ENCODE measurements around the gene PAM16. TPM values are rescaled to one million over a fixed set of nuclear protein-coding genes. Genes with fewer than 3 reads are reported as not detected.

PAM16 gene
- total and polyA plus RNA-seq, 4 donors = 14.0 to 70.5 (median 29.6) TPM

DNA sequence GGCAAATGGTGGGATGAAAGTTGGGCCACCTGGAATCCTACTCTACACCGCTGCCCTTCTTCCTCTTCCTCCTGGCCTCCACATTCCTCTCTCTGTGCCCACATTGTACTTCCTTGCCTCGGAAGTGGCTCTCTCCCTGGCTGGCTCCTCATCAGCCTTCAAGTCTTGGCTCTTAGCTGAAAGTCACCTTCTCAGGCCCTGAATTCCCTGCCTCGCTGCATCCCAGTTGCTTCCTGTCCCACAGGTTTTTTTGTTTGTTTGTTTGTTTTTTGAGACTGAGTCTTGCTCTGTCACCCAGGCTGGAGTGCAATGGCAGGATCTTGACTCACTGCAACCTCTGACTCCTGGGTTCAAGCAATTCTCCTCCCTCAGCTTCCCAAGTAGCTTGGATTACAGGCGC lies 2.6 kb upstream of the PAM16 start (continued):
- TF ChIP-seq SP1 (IDR thresholded peaks at IDR 0.05) (no peak), YY1 (IDR thresholded peaks at IDR 0.05) (no peak)

GRCh38 chr16:4352843-4353242 lies 1.7 kb upstream of the PAM16 start:
- WGBS = 72% methylated on average over 5 of the region's 5 CpGs
- Histone ChIP-seq H3K4me1 (ENCODE audit: control insufficient read depth in 4 of 4, insufficient read depth in 4 of 4, low read length in 3 of 4) (peaks cover 6 to 25% (median 10%) of the 10 kb centered on the region in 4 donors), H3K4me3 (ENCODE audit: low read depth in 1 of 3, low read length in 3 of 3) (no peak overlapping the region), H3K36me3 (ENCODE audit: control insufficient read depth in 4 of 4, insufficient read depth in 3 of 4, low read depth in 1 of 4, low read length in 3 of 4) (no peaks in the 10 kb centered on the region), H3K27me3 (ENCODE audit: control insufficient read depth in 4 of 4, insufficient read depth in 4 of 4, low read length in 3 of 4) (no peaks in the 10 kb centered on the region), H3K9me3 (ENCODE audit: control insufficient read depth in 4 of 4, low read length in 3 of 4) (no peaks in the 10 kb centered on the region), H3K27ac (ENCODE audit: low read depth in 1 of 2, low read length in 2 of 2) (no peak overlapping the region), H3K9ac (ENCODE audit: low read depth in 1 of 2, low read length in 2 of 2) (no peak overlapping the region)
- no peak for TF ChIP-seq JUND (IDR thresholded peaks at IDR 0.05)
- TF ChIP-seq ATF3 (IDR thresholded peaks at IDR 0.05) = no peak
- TF ChIP-seq EGR1 (IDR thresholded peaks at IDR 0.05; ENCODE audit: low read depth in 2 of 2) = no peak
- TF ChIP-seq HNF4A (conservative IDR thresholded peaks at IDR 0.05) = peak; percentile 8 to 45
- TF ChIP-seq RXRA (IDR thresholded peaks at IDR 0.05) = peak in 1 of 2 donors; percentile 57
- TF ChIP-seq, protein P1, sequence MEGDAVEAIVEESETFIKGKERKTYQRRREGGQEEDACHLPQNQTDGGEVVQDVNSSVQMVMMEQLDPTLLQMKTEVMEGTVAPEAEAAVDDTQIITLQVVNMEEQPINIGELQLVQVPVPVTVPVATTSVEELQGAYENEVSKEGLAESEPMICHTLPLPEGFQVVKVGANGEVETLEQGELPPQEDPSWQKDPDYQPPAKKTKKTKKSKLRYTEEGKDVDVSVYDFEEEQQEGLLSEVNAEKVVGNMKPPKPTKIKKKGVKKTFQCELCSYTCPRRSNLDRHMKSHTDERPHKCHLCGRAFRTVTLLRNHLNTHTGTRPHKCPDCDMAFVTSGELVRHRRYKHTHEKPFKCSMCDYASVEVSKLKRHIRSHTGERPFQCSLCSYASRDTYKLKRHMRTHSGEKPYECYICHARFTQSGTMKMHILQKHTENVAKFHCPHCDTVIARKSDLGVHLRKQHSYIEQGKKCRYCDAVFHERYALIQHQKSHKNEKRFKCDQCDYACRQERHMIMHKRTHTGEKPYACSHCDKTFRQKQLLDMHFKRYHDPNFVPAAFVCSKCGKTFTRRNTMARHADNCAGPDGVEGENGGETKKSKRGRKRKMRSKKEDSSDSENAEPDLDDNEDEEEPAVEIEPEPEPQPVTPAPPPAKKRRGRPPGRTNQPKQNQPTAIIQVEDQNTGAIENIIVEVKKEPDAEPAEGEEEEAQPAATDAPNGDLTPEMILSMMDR (IDR thresholded peaks at IDR 0.05; ENCODE audit: low read depth, low read length, missing input control) = no peak
- DNase-seq (ENCODE audit: low spot score) = no peak

DNA sequence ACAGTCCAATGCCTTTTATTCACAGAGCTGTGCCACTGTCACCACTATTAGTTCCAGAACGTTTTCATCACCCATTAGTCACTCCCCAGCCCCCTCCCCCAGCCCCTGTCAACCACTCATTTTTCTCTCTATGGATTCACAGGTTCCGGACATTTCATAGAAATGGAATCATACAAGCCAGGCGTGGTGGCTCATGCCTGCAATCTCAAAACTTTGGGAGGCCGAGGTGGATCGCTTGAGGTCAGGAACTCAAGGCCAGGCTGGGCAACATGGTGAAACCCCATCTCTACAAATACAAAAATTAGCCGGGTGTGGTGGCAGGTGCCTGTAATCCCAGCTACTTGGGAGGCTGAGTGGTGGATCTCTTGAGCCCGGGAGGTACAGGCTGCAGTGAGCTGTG lies 759 bp upstream of the PAM16 start:
- H3K9ac ChIP-seq (ENCODE audit: low read depth in 1 of 2, low read length in 2 of 2) = no peak overlapping the region
- DNase-seq (ENCODE audit: low spot score) = no peak
- H3K4me3 ChIP-seq (ENCODE audit: low read depth in 1 of 3, low read length in 3 of 3) = no peak overlapping the region
- TF ChIP-seq ATF3 (IDR thresholded peaks at IDR 0.05) (no peak), MAX (IDR thresholded peaks at IDR 0.05) (no peak), GABPA (IDR thresholded peaks at IDR 0.05 in 1 of 2, conservative IDR thresholded peaks at IDR 0.05 in 1 of 2) (no peak), YY1 (IDR thresholded peaks at IDR 0.05) (no peak), RXRA (IDR thresholded peaks at IDR 0.05) (no peak), FOXA2 (IDR thresholded peaks at IDR 0.05) (no peak), REST (IDR thresholded peaks at IDR 0.05) (no peak), FOXA1 (IDR thresholded peaks at IDR 0.05) (no peak), ZBTB33 (IDR thresholded peaks at IDR 0.05) (no peak), HNF4G (IDR thresholded peaks at IDR 0.05) (no peak), EGR1 (IDR thresholded peaks at IDR 0.05; ENCODE audit: low read depth in 2 of 2) (no peak), TAF1 (conservative IDR thresholded peaks at IDR 0.05) (no peak), NR2F2 (IDR thresholded peaks at IDR 0.05) (no peak), SP1 (IDR thresholded peaks at IDR 0.05) (no peak), JUND (IDR thresholded peaks at IDR 0.05) (no peak), HNF4A (conservative IDR thresholded peaks at IDR 0.05) (no peak)
- TF ChIP-seq, protein P1 (IDR thresholded peaks at IDR 0.05; ENCODE audit: low read depth, low read length, missing input control) = no peak
- peaks cover 10 to 34% (median 18%) of the 10 kb centered on the region in 4 donors for H3K4me1 ChIP-seq (ENCODE audit: control insufficient read depth in 4 of 4, insufficient read depth in 4 of 4, low read length in 3 of 4)
- H3K36me3 ChIP-seq (ENCODE audit: control insufficient read depth in 4 of 4, insufficient read depth in 3 of 4, low read depth in 1 of 4, low read length in 3 of 4) = no peaks in the 10 kb centered on the region
- H3K27ac ChIP-seq (ENCODE audit: low read depth in 1 of 2, low read length in 2 of 2) = no peak overlapping the region
- H3K9me3 ChIP-seq (ENCODE audit: control insufficient read depth in 4 of 4, low read length in 3 of 4) = no peaks in the 10 kb centered on the region
- no peaks in the 10 kb centered on the region for H3K27me3 ChIP-seq (ENCODE audit: control insufficient read depth in 4 of 4, insufficient read depth in 4 of 4, low read length in 3 of 4)
- 79% methylated on average over 7 of the region's 7 CpGs for WGBS
